ENCODE results near the gene RAB32.
"Not testable (repeated sequence)": the region's sequence is repeated elsewhere in the genome, so short reads cannot be mapped to it uniquely, and the experiment has no call there.

The RAB32 gene

GRCh38 chr6:146543211-146543939 is at the start of gene RAB32:
Gene RAB32 (plus strand): TSS chr6:146543833. CDS start chr6:146543872, 39 bp downstream.
- DNase-seq: peak; percentile 14

- DNase-seq: no peak
Measured at GRCh38 chr6:146498309-146498708, 45.3 kb upstream of the RAB32 start.

- no peak for DNase-seq
Measured at GRCh38 chr6:146503096-146503495, 40.5 kb upstream of the RAB32 start.

- DNase-seq: no peak
Measured at GRCh38 chr6:146515212-146515611, 28.4 kb upstream of the RAB32 start.

- DNase-seq: no peak
Measured at GRCh38 chr6:146526192-146526591, 17.4 kb upstream of the RAB32 start.

GRCh38 chr6:146532702-146533101 is 10.9 kb upstream of the RAB32 start:
- DNase-seq: no peak

GRCh38 chr6:146542881-146543210 is 787 bp upstream of the RAB32 start:
- DNase-seq: no peak

- DNase-seq: no peak
Measured at GRCh38 chr6:146543940-146544615, 445 bp downstream of the RAB32 start.

GRCh38 chr6:146544616-146545182 is 1.1 kb downstream of the RAB32 start:
- no peak for DNase-seq

GRCh38 chr6:146545581-146545980 is 1.9 kb downstream of the RAB32 start:
- DNase-seq: no peak

GRCh38 chr6:146546443-146547043 is 2.9 kb downstream of the RAB32 start:
- DNase-seq: no peak

GRCh38 chr6:146547889-146548288 is 4.3 kb downstream of the RAB32 start:
- no peak for DNase-seq

GRCh38 chr6:146548898-146549374 is 5.3 kb downstream of the RAB32 start:
- DNase-seq: no peak

- no peak for DNase-seq
Measured at GRCh38 chr6:146550911-146551310, 7.3 kb downstream of the RAB32 start.

GRCh38 chr6:146551545-146551944 is 7.9 kb downstream of the RAB32 start:
- DNase-seq: no peak

- no peak for DNase-seq
Measured at GRCh38 chr6:146553377-146554135, 9.9 kb downstream of the RAB32 start.

GRCh38 chr6:146560607-146561006 is 17.0 kb downstream of the RAB32 start:
- DNase-seq: no peak

- not testable (repeated sequence) for DNase-seq
Measured at GRCh38 chr6:146566661-146567060, 23.0 kb downstream of the RAB32 start.

GRCh38 chr6:146568619-146569018 is 25.0 kb downstream of the RAB32 start:
- not testable (repeated sequence) for DNase-seq

GRCh38 chr6:146574211-146574610 is 30.6 kb downstream of the RAB32 start:
- no peak for DNase-seq

- no peak for DNase-seq
Measured at GRCh38 chr6:146578054-146578453, 34.4 kb downstream of the RAB32 start.

GRCh38 chr6:146581968-146582367 is 38.3 kb downstream of the RAB32 start:
- no peak for DNase-seq

- no peak for DNase-seq
Measured at GRCh38 chr6:146582857-146583256, 39.2 kb downstream of the RAB32 start.

Measured in CD4-positive, alpha-beta T cell treated with Interleukin-6 for 4 hours (primary cell).